ENCODE data around the gene SRPRB. TPM values are rescaled to one million over a fixed set of nuclear protein-coding genes. Genes with fewer than 3 reads are reported as not detected.

Gene SRPRB
- polyA plus RNA-seq, 1 donor, result 57.7 TPM

- no peak for DNase-seq
These were observed 60.5 kb downstream of the SRPRB start for GRCh38 chr3:133866141-133866540.

GRCh38 chr3:133868186-133868585, 62.6 kb downstream of the SRPRB start:
- DNase-seq, result no peak

DNA sequence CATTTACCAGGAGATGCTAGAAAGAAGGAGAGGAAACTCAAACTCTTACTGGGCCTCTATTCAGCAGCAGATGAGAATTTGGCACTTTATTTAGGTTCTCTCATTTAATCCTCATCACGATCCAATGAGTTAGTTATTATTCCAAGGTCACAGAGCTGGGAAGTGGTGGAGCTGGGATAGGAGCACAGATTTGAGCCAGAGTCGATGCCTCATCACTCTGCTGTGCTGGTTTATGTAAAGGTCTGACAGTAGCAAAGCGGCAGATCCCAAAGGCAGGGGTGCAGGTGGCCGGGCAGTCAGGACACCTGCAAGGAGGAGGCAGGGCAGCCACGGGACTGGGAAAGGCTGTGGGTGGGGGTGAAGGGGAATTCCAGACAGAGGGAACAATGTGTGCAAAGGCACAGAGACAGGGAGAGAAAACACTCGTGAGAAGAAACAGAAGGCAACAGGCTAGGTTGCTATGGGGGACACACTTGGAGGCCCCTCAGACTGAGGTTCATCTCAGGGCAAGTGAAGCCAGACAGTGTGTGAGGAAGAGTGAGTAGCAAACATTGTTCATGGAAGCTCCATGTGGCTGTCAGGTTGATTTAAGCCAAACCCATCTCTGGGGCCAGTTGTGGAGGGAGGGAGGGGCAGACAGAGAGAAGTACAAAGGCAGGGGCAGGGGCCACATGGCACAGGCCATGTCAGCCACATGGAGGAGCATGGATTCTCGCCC, 63.3 kb downstream of the SRPRB start:
- no peak for DNase-seq

GRCh38 chr3:133869586-133869985, 64.0 kb downstream of the SRPRB start:
- no peak for DNase-seq

GRCh38 chr3:133870822-133871221, 65.2 kb downstream of the SRPRB start:
- DNase-seq, result no peak

Other genes with a start within 250 kb of the SRPRB start
- 143 TPM for gene CDV3, start 232.1 kb upstream of the SRPRB start, polyA plus RNA-seq (ENCODE audit: insufficient read length)
- 55.2 TPM for gene TOPBP1, start 143.9 kb upstream of the SRPRB start, polyA plus RNA-seq (ENCODE audit: insufficient read length)
- gene TF, start 59.4 kb upstream of the SRPRB start, polyA plus RNA-seq (ENCODE audit: insufficient read length), result 7.9 TPM
- gene RAB6B, start 90.1 kb downstream of the SRPRB start, polyA plus RNA-seq (ENCODE audit: insufficient read length), result 15.3 TPM
- gene SLCO2A1, start 224.1 kb downstream of the SRPRB start, polyA plus RNA-seq (ENCODE audit: insufficient read length), result 19.5 TPM